ENCODE results near the gene CLMN. TPM values are rescaled to one million over a fixed set of nuclear protein-coding genes. Genes with fewer than 3 reads are reported as not detected.

Gene CLMN
- total RNA-seq, 2 donors from 2014 or later: 3.4 to 4.0 TPM

GRCh38 chr14:95229749-95230148 is 90.0 kb downstream of the CLMN start:
- no peak for DNase-seq (ENCODE audit: low spot score)
- Histone ChIP-seq H3K4me1 (peaks cover 0 to 13% of the 10 kb centered on the region in 2 donors), H3K27ac (no peak overlapping the region), H3K4me3 (no peak overlapping the region), H3K36me3 (no peaks in the 10 kb centered on the region), H3K27me3 (no peaks in the 10 kb centered on the region), H3K9me3 (no peaks in the 10 kb centered on the region)
- TF ChIP-seq CTCF (IDR thresholded peaks at IDR 0.05): no peak

GRCh38 chr14:95228240-95228639 is 91.5 kb downstream of the CLMN start:
- H3K27me3 ChIP-seq: no peaks in the 10 kb centered on the region
- H3K4me3 ChIP-seq: no peak overlapping the region
- no peaks in the 10 kb centered on the region for H3K36me3 ChIP-seq
- H3K27ac ChIP-seq: no peak overlapping the region
- TF ChIP-seq CTCF (IDR thresholded peaks at IDR 0.05): no peak
- H3K9me3 ChIP-seq: no peaks in the 10 kb centered on the region
- peaks cover 0 to 8% of the 10 kb centered on the region in 2 donors for H3K4me1 ChIP-seq
- no peak for DNase-seq (ENCODE audit: low spot score)

- no peak for DNase-seq (ENCODE audit: low spot score)
Measured at GRCh38 chr14:95227279-95227860, 92.3 kb downstream of the CLMN start.

GRCh38 chr14:95226801-95227200 is 92.9 kb downstream of the CLMN start:
- no peak overlapping the region for H3K27ac ChIP-seq
- TF ChIP-seq CTCF (IDR thresholded peaks at IDR 0.05): no peak
- H3K4me3 ChIP-seq: no peak overlapping the region

More at GRCh38 chr14:95227279-95227860, 92.3 kb downstream of the CLMN start:
- TF ChIP-seq CTCF (IDR thresholded peaks at IDR 0.05): no peak
- no peaks in the 10 kb centered on the region for H3K36me3 ChIP-seq
- peaks cover 0 to 8% of the 10 kb centered on the region in 2 donors for H3K4me1 ChIP-seq
- H3K27me3 ChIP-seq: no peaks in the 10 kb centered on the region
- no peak overlapping the region for H3K27ac ChIP-seq
- H3K4me3 ChIP-seq: no peak overlapping the region
- no peaks in the 10 kb centered on the region for H3K9me3 ChIP-seq

GRCh38 chr14:95225251-95225887 is 94.3 kb downstream of the CLMN start:
- Histone ChIP-seq H3K4me1 (no peaks in the 10 kb centered on the region), H3K27ac (no peak overlapping the region), H3K9me3 (no peaks in the 10 kb centered on the region), H3K4me3 (no peak overlapping the region), H3K27me3 (no peaks in the 10 kb centered on the region), H3K36me3 (no peaks in the 10 kb centered on the region)
- no peak for DNase-seq (ENCODE audit: low spot score)
- TF ChIP-seq CTCF (IDR thresholded peaks at IDR 0.05): no peak

More at GRCh38 chr14:95226801-95227200, 92.9 kb downstream of the CLMN start:
- no peaks in the 10 kb centered on the region for H3K27me3 ChIP-seq
- no peaks in the 10 kb centered on the region for H3K9me3 ChIP-seq
- peaks cover 0 to 4% of the 10 kb centered on the region in 2 donors for H3K4me1 ChIP-seq
- no peaks in the 10 kb centered on the region for H3K36me3 ChIP-seq
- no peak for DNase-seq (ENCODE audit: low spot score)

Measured in right atrium auricular region (tissue), 2 donors.